NCI-H128 (cell line): ENCODE measurements around the gene CREBBP.

ENCODE experiments used
- DNase-seq: peaks from one replicate; lab custom pipeline; 2025; ENCODE audit not compliant: unreplicated experiment; lab: John Stamatoyannopoulos, UW

CREBBP gene

GRCh38 chr16:3736116-3736515 lies 144.4 kb downstream of the CREBBP start:
- DNase-seq: no peak

GRCh38 chr16:3735541-3735940 lies 145.0 kb downstream of the CREBBP start:
- DNase-seq: no peak

- DNase-seq: no peak
Observed at GRCh38 chr16:3734758-3735221, 145.7 kb downstream of the CREBBP start.

GRCh38 chr16:3734084-3734757 lies 146.3 kb downstream of the CREBBP start:
- no peak for DNase-seq

- no peak for DNase-seq
Observed at GRCh38 chr16:3732171-3732570, 148.3 kb downstream of the CREBBP start.

GRCh38 chr16:3731126-3731935 lies 149.2 kb downstream of the CREBBP start:
- no peak for DNase-seq

- DNase-seq: no peak
Observed at GRCh38 chr16:3730161-3731125, 150.1 kb downstream of the CREBBP start.

- no peak for DNase-seq
Observed at GRCh38 chr16:3729161-3730112, 151.1 kb downstream of the CREBBP start.

GRCh38 chr16:3728424-3729160 lies 151.9 kb downstream of the CREBBP start:
- no peak for DNase-seq

GRCh38 chr16:3727806-3728381 lies 152.6 kb downstream of the CREBBP start:
- DNase-seq: no peak

- no peak for DNase-seq
Observed at GRCh38 chr16:3726021-3726687, 154.4 kb downstream of the CREBBP start.

- DNase-seq: no peak
Observed at GRCh38 chr16:3725276-3725675, 155.2 kb downstream of the CREBBP start.

- DNase-seq: no peak
Observed at GRCh38 chr16:3722508-3722907, 158.0 kb downstream of the CREBBP start.

GRCh38 chr16:3720418-3720817 lies 160.1 kb downstream of the CREBBP start:
- no peak for DNase-seq

GRCh38 chr16:3718628-3719027 lies 161.9 kb downstream of the CREBBP start:
- DNase-seq: no peak

- no peak for DNase-seq
Observed at GRCh38 chr16:3718019-3718391, 162.5 kb downstream of the CREBBP start.

GRCh38 chr16:3717235-3718018 lies 163.1 kb downstream of the CREBBP start, which contains the start of gene TRAP1:
Gene TRAP1 (minus strand): TSS chr16:3717524. CDS start chr16:3717508, 16 bp downstream.
- DNase-seq: peak; percentile 19

GRCh38 chr16:3716831-3717234 lies 163.7 kb downstream of the CREBBP start:
- DNase-seq: peak; percentile 7
